HG03135 (cell line): ENCODE measurements around the gene TMEM145.
A peak's percentile ranks its signal among the peaks of the same experiment; 100 is the strongest.

Experiments
- ATAC-seq: cut with Tn5 transposase; IDR thresholded peaks from one replicate; pipeline ENCODE4 v1.9.1; 2021; ENCODE audit warnings: mild to moderate bottlenecking, moderate library complexity; ENCODE audit not compliant: unreplicated experiment

The TMEM145 gene

GRCh38 chr19:42277821-42278451, 35.2 kb upstream of the TMEM145 start:
- no peak for ATAC-seq

- no peak for ATAC-seq
Measured at GRCh38 chr19:42278452-42279154, 34.5 kb upstream of the TMEM145 start.

DNA sequence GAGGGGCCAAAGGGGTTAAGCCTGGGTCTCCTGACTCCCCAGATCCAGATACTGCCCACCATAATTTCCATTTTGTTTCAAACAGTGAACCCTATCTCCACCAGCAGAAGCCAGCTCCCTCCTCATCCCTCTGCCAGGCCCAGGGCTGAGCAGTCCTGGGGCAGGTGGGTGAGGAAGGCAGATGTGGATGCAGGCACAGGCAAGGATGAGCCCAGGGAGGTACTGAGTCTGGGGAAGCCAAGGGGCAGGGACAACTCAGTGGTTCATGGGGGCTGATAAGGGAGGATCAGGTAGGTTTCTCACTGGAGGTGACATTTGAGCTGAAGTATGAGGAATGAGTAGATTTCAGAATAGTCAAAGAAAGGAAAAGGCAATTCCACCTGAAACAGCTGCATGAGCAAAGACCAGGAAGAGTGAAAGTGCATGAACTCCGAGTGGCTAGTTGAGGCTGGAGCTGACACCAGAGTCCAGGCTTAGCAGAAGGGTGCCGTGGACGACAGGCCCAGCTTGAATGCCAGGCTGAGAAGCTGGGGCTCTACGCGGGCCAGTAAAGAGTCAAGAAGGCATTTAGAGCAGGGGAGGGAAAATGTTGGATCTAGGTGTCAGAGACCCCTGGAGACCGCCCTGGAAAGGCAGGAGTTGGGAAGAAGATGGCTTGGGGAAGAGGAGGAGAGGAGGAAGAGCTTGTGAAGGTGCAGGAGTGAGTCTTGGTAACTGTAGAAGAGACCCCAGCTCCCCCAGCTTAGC, 33.8 kb upstream of the TMEM145 start:
- no peak for ATAC-seq

GRCh38 chr19:42279902-42280814, 33.0 kb upstream of the TMEM145 start:
- peak; percentile 28 for ATAC-seq

DNA sequence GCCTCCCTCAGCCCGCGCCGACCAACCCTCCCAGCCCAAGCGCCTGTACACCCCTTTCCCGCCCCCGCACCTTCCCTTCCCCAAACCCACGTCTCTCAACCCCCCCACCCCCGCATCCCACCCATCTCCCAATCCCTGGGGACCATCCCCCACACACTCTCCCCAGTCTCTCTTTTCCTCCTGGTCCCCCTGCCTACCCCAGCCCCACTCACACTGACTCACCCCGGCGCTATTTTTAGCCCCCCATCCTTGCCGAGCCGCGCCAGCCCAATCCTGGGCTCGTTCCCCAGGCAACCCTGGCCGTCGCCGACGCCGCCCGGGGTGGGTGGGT, 32.3 kb upstream of the TMEM145 start:
- ATAC-seq: no peak

DNA sequence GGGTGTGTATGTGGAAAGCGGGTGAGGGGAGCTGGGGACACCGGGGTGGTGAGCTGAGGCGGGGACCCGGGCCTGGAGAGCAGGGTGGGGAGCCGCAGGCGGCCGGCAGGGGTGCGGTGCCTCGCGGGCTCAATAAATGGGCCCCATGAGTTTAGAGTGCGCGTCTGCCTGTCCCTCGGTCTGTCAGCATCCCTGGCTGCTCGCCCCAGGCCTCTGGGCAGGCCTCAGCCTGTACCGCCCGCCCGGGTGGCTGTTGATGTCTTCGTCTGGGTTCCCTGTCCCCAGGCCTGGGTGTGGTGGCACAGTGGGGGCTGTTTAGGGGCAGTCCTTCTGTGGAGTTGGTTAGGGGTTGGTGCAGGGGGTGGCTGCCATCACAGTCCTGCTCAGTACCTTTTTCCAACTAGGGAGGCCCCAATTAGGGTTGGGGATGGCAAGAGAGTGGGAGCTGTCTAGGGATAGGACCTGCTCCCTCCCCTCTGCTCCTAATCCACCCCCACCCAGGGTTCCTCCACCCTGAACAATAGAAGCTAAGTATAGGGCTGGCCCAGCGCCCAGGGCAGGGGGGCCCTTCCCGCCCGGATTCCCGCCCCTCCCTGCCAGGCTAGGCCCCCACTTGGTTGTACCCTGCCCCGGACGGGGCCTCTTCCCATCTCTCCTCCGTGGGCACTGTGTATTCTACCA, 31.8 kb upstream of the TMEM145 start:
- ATAC-seq: no peak

DNA sequence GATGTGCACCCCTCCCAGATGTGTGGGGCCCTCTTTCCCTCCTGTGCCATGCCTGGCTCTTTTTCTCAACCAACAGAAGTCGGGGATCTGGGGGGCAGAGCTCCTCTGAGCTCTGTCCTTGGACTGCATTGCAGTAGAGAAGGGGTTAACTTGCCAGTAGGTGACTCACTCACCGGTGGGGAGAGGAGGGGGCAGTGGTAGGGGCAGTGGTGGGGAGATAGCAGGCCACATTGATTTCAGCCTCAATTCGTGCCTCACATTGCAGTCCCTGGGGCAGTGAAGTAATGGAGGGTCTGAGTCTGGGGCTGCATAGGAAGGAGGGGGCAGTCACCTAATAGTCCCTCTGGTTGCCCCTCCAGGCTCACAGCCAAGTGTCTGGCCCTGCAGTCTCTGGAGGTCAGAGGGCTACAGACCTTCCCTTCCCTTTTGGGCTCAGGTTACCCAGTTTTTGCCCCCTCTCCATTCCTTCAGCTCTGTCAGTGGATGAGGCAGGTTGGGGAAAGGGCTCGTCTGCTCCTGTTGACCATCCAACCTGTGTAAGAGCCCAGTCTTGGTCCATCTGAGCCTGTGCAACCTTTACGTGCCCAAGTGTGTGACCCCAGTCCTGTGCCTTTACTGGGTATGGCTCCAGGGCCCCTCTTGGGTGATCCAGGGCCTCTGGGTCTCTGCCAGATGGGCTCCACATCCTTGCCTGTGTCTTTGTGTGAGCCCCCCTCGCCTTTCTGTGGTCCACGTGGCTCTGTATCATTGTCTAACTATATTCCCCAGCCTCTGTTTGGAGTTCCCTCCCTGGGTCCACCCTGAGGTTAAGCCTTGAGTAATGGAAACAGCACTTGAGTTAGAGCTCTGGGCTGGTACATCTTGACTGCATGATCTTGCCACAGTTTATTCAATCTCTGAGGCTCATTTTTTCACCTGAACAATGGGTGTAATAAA, 31.0 kb upstream of the TMEM145 start:
- ATAC-seq: no peak

DNA sequence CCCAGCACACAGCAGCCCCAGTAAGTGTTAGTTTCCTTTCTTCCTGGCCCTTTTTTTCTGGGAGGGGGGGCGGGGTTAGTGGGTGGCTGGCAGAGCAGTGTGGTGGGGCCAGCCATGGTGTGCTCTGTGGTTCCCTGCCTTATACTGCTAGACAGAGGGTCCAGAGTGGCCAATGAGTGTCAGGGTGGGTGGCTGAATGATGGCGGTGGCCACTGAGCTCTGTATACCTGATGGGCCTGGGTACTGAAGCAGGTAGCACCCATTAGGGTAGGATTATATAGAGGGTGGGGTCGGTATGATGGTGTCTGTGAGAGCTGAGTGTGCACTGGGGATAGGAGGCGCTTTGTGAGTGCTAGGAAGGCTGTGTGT, 30.3 kb upstream of the TMEM145 start:
- no peak for ATAC-seq

DNA sequence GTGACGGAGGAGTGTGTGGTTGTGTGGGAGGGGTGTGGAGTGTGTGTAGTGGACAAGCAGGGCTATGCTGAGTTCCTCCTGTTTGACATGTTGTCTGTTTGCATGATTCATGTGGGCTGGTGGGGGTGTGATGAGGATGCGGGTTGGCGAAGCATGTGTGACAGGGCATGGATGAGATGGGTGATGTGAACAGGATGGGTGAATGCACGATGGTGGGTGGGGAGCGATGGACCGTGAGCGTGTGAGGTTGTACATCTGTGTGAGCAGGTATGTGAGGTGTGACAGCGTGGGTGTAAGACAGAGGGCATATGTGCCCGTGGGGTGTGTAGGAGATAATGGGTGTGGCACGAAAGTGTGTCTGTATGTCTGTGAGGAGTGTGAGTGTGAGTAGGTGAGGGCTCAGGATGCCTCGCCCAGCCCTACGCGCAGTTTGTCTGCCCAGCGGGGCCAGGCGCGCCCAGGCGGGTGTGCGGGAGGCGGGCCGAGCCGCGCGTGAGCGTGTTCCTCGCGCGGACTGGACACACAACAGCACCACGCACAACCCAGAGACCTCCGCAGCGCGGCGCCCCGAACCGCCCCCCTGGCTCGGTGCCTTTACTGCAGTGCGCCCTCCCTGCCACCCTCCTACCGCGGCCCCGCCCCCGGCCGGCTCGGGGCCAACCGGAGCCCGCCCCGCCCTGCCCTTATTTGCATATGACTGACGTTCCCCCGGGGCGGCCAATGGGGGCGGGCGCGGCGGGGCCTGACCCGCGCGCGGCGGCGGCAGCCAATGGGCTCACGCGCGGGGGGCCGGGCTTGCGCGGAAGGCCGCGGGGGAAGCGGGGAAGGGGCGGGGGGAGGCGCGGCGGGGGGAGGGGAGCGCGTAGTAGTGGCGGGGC, 29.7 kb upstream of the TMEM145 start:
- peak; percentile 43 for ATAC-seq

DNA sequence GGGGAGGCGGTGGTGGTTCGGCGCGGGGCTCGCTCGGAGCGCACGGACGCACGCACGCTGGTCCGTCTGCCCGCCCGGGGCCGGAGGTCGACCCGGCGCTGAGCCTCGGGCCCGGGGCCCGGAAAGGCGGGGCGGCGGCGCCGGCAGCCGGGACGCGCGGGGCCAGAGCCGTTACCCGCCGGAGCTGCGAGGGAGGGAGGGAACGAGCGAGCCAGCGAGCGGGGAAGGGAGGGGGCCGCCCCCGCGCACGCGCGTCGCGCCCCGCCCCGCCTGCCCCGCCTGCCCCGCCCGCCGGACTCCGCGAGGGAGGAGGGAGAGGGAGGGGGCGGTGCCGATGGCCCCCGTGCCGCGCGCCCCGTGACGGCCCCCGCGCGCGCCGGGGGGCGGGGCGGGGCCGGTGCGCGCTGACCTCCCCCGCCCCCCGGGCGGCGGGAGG, 29.0 kb upstream of the TMEM145 start:
- peak; percentile 24 for ATAC-seq

GRCh38 chr19:42284591-42285341, 28.3 kb upstream of the TMEM145 start:
- no peak for ATAC-seq

GRCh38 chr19:42285541-42285941, 27.6 kb upstream of the TMEM145 start:
- ATAC-seq: no peak

DNA sequence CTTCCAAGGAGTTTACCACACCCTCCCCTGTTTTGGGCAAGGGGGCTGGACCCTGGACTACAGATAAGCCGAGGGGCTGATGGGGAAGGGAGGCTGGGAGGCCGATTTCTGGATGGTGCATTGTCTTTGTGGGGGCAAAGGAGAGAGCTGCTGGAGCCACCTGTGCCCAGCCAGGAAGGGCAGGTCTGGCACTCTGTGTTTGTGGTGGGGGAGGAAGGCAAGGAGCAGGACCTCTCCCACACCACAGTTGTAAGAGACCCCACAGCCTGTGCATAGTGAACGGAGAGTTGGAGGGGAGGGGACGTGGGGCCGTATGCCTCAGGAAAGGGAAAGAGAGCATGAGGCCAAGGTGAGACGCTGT, 27.1 kb upstream of the TMEM145 start:
- no peak for ATAC-seq

GRCh38 chr19:42286349-42287016, 26.6 kb upstream of the TMEM145 start:
- no peak for ATAC-seq

- ATAC-seq: no peak
Measured at GRCh38 chr19:42287017-42287826, 25.9 kb upstream of the TMEM145 start.

- no peak for ATAC-seq
Measured at GRCh38 chr19:42287827-42288107, 25.3 kb upstream of the TMEM145 start.

DNA sequence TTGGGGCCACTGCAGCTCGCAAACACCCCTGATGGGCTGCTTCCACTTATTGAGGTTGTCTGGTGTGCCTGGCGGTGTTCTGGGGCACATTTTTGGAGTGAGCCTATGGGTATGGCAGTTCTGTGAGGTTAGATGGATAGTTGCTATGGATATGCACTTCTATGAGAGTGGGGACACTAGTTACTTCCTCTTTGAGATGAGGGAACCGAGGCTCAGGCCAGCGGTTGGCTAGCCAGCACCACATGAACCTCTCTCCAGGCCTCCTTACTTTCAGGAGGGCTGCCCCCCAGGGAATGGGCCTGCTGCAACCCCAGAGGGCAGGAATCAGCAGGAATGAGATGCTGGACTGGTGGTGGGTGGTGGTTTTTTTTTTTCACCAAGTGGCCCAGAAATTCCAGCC, 24.7 kb upstream of the TMEM145 start:
- ATAC-seq: no peak
